Right forelimb (tissue), 1 donor: ENCODE results near the gene SHOC2.

ENCODE experiments used
- DNase-seq: peaks from one replicate; pipeline ENCODE4 v3.0.0-alpha.2; 2018

SHOC2 gene

GRCh38 chr10:110947061-110947595, 27.7 kb downstream of the SHOC2 start:
- no peak for DNase-seq

- no peak for DNase-seq
Observed at GRCh38 chr10:110951381-110951780, 32.0 kb downstream of the SHOC2 start.

- DNase-seq: no peak
Observed at GRCh38 chr10:110957606-110958005, 38.2 kb downstream of the SHOC2 start.

DNA sequence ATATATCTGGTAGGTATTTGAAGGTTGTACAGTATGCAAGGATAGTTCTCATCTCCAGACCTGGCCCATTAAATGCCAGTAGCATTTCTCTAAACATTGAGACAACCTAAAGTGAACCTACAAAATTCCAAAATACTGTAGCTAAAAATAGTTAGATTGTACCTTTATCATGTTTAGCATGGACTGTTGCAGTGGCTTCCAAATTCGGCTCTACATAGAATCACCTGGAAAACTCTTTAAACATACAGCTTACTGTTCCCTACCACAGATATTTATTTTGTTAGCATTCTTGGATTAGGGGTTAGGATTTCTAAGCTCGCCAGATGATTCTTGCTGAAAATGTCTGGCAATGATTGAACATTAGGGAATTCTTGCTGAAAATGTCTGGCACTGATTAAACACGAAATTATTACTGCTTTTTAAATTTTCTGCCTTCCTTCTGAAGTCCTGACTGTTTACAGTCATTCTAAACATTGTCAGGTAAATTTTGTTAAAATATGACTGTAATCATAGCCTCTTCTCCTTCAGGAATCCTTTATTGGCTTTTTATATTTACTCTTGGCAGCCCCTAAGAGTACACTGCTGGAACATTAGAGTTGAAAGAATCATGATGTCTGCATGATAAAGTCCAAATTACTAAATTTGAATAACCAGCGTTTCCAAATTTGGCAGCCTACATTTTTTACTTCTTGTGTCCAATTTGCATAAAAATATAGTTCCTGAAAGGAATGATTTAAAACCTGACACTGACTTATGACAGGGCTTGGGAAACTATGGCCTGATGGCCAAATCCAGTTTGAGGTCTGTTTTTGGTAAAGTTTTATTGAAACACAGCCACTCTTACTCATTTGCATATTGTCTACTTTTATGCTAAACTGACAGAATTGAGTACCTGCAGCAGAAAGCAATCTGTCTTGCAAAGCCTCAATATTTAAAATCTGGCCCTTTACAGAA, 40.3 kb downstream of the SHOC2 start:
- DNase-seq: no peak

DNA sequence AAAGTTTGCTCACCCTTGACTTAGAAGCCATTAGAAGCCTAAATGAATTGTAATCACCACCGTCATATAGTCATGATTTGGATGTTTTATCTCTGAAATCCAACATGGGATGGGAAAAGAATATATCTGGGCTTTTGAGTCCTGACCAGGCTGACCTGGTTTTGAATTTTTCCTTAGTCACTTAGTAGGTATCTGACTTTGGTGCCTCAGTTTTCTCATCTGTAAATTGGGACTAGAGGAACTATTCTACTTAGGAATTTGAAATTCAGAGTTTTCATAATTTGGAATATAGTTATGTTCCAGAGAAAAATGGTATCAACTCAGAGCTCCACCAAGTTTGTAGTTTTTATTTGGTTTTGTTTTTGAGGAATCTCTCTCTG, 40.9 kb downstream of the SHOC2 start:
- DNase-seq: no peak

GRCh38 chr10:110962443-110962842, 43.0 kb downstream of the SHOC2 start:
- DNase-seq: no peak

- DNase-seq: no peak
Observed at GRCh38 chr10:110963162-110963561, 43.8 kb downstream of the SHOC2 start.

- no peak for DNase-seq
Observed at GRCh38 chr10:110964681-110965080, 45.3 kb downstream of the SHOC2 start.

- no peak for DNase-seq
Observed at GRCh38 chr10:110965216-110965615, 45.8 kb downstream of the SHOC2 start.

- DNase-seq: no peak
Observed at GRCh38 chr10:110966146-110966545, 46.7 kb downstream of the SHOC2 start.

- DNase-seq: no peak
Observed at GRCh38 chr10:110967009-110967630, 47.7 kb downstream of the SHOC2 start.

DNA sequence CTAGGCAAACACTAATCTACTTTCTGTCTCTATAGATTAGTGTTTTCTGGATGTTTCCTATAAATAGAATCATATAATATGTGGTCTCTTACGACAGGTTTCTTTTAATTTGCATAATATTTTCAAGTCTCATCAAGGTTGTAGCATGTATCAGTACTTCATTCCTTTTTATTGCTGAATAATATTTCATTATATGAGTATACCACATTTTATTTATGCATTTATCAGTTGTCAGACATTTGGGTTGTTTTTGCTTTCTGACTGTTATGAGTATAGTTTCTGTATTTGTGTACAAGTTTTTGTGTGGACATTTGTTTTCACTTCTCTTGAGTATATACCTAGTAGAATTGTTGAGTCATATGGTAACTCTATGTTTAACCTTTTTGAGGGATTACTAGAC, 48.2 kb downstream of the SHOC2 start:
- DNase-seq: no peak

GRCh38 chr10:110969183-110969582, 49.8 kb downstream of the SHOC2 start:
- DNase-seq: no peak

GRCh38 chr10:110971638-110972037, 52.2 kb downstream of the SHOC2 start:
- DNase-seq: no peak

- no peak for DNase-seq
Observed at GRCh38 chr10:110972231-110973134, 53.1 kb downstream of the SHOC2 start.

DNA sequence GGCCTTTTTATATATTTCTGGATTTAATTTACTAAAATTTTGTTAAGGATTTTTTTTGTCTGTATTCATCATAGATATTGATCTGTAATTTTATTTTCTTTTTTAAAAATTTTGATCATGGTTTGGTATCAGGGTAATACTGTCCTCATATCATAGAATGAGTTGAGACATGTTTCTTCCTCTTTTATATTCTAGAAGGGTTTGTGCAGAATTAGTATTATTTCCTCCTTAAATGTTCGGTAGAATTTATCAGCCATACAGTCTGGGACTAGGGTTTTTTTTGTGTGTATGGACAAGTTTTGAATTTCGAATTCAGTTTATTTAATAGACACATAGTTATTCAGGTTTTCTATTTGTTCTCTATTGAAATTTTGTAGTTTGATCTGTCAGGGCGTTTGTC, 54.0 kb downstream of the SHOC2 start:
- DNase-seq: no peak

GRCh38 chr10:110976577-110976976, 57.2 kb downstream of the SHOC2 start:
- DNase-seq: no peak

DNA sequence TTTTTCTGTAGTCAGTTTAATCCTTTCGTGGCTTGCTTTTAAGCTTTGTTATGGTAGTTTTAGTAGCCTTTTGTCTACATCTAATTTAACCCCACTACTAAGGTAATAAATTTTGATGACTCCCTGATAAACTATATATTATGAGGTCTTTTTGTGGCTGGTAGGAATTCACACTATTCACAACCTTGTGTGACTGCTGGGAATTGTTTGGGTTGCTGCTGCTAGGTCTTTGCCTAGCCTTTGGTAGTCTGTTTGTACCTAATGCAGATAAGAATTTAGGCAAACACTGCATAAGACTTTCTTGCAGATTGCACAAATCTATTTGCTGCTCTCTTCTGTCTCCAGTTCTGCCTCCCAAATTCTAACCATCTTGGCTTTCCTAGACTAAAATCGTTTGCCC, 58.3 kb downstream of the SHOC2 start:
- no peak for DNase-seq

DNA sequence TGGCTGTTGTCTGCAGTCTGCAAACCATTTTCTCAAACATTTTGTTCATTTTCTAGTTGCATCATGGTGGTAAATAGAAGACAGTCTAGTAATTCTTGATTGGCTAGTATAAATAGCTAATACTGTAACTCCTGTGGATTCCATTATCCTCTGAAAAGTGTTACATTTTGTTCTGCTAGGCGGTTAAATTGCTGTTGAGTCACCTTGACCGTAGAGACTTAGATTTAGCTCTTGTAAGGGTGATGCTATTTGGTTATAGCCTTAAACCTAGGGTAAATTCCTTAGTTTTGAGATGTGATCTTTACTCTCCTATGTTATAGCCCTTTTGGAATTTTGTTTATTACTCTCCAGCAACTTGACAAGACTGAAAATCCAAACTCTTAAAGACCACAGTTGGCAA, 58.8 kb downstream of the SHOC2 start:
- no peak for DNase-seq

DNA sequence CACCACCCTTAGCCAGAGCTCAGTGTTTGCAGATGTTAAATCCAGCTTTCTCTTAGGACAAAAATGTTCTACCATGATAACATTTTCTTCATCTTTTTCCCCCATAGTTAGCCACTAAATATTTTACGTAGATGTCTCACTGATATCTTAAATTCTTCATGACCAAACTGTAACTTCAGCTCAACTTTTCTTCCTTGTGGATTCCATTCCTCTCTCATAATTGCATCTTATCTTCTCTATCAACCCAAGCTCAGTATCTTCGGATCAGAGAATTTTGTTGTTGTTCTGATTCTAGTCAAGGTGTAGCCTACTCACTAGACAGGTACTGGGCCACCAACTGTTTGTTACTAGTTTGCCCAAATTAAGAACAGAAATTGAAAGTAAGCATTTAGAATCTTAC, 60.2 kb downstream of the SHOC2 start:
- no peak for DNase-seq

DNA sequence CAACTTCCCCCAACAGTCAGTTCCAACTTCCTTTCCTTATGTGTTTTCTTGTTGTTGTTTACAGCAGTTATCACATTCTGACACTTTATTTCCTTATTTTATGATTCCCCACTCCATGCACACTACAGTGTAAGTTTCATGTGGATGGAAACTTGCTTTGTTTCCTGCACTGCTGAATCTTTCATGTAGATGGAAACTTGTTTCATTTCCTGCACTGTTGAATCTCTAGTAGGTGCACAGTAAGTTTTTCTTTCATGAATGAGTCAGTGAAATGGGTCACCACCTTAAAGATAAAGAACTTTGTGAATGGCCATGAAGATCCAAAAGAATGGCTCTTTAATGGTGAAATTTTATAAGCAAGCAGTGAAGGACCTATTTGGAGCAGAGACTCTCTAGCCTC, 61.4 kb downstream of the SHOC2 start:
- no peak for DNase-seq

GRCh38 chr10:110983466-110983865, 64.1 kb downstream of the SHOC2 start:
- no peak for DNase-seq
